Adrenal gland (tissue), 5 donors: ENCODE data around the gene TMEM132D.

Experiments
- POLR2A ChIP-seq, 2 donors: fragments of 450-650 bp; IDR thresholded peaks; one replicate each; pipeline ENCODE4 v1.6.1; 2017; ENCODE audit warnings: antibody characterized with exemption in 2 of 2, mild to moderate bottlenecking in 2 of 2, moderate library complexity in 1 of 2
- TF ChIP-seq, protein P1 (sequence below), 6 experiments: fragments of 450-650 bp in 4 of 6; fragments of 200-600 bp in 2 of 6; sonication (generic) in 1 of 6; IDR thresholded peaks; 1 replicate in 5 of 6; 2 replicates in 1 of 6; pipeline versions ENCODE4 v1.5.1 to v1.8.0; 2016 to 2021; ENCODE audit warnings: antibody characterized with exemption in 6 of 6, mild to moderate bottlenecking in 2 of 6, moderate library complexity in 1 of 6
- donor health status: DM: no; HTN: no; CAD: no.

DNA sequence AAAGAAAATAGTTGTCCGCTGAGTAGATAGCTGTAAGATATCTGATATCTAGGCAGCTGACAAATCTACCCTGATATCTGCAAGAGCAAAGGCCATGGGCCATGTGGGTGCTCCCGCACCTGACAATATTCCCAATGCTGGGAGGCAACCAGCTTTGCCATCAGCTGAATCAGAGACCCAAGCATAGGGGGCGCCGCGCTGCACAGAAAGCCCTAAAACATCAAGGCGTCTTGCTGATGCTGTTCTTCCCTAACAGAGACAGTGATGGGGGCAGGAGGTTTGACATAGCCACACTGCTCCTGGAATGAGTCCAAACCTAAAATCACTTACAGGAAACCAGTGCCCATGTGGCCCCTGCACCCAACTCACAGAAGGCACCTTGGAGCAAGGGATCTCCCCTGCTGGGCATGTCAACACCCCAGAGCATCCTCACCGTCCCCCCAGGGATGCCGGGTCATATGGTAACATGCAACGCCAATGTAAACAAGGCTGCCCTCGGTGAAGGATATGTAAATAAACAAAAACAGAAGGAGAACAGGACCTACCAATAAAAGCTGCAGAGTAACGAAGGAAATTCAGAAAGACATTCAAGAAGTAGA, 199.5 kb downstream of the TMEM132D start:
- TF ChIP-seq, protein P1, sequence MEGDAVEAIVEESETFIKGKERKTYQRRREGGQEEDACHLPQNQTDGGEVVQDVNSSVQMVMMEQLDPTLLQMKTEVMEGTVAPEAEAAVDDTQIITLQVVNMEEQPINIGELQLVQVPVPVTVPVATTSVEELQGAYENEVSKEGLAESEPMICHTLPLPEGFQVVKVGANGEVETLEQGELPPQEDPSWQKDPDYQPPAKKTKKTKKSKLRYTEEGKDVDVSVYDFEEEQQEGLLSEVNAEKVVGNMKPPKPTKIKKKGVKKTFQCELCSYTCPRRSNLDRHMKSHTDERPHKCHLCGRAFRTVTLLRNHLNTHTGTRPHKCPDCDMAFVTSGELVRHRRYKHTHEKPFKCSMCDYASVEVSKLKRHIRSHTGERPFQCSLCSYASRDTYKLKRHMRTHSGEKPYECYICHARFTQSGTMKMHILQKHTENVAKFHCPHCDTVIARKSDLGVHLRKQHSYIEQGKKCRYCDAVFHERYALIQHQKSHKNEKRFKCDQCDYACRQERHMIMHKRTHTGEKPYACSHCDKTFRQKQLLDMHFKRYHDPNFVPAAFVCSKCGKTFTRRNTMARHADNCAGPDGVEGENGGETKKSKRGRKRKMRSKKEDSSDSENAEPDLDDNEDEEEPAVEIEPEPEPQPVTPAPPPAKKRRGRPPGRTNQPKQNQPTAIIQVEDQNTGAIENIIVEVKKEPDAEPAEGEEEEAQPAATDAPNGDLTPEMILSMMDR (IDR thresholded peaks at IDR 0.05) = no peak
- no peak for TF ChIP-seq POLR2A (IDR thresholded peaks at IDR 0.05)
